ENCODE measurements around the gene UBE2R2. TPM values are rescaled to one million over a fixed set of nuclear protein-coding genes. Genes with fewer than 3 reads are reported as not detected.
"Not testable (repeated sequence)": the region's sequence is repeated elsewhere in the genome, so short reads cannot be mapped to it uniquely, and the experiment has no call there.

Gene UBE2R2
- 34.5 TPM in 2 replicates for total RNA-seq

GRCh38 chr9:33816327-33817252 is at the start of gene UBE2R2:
Gene UBE2R2 (plus strand): TSS chr9:33817160. CDS start chr9:33817758, 598 bp downstream.
- intact Hi-C loops (cut with micrococcal nuclease) = loop anchor here (1.0 to 10.0 kb wide), 17 partner anchors 20 to 1998 kb away; partner anchors contain the start of genes B4GALT1, DCAF12, DNAI1 and DNAJA1

DNA sequence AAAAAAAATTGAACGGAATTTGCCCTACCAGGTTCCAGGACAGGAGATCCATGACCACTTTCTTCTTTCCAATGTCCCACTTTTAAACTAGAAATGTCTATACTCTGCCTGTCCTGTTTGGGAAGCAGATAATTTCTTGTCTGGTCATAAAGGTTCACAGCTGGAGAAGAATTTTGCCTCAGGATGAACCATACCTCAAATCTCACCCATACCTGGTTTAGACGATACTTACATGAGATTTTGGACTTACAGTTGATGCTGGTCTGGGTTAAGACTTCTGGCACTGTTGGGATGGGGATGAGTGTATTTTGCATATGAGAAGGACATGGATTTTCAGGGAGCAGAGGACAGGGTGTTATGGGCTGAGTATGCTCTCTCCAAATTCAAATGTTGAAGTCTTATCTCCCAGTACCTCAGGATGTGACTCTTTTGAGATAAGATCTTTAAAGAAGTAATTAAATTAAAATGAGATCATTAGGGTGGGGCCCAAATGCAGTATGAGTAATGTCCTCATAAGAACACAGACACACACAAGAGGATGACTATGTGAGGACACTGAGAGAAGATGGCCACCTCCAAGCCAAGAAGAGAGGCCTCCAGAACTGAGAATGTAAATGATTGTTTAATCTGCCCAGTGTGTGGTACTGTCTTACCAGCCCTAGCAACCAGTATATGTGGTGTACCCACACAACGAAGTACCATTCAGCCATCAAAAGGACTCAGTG is 46.6 kb upstream of the UBE2R2 start:
- intact Hi-C loops (cut with micrococcal nuclease) = not testable (repeated sequence)

GRCh38 chr9:33773135-33773534 is 43.8 kb upstream of the UBE2R2 start:
- intact Hi-C loops (cut with micrococcal nuclease) = not testable (repeated sequence)

DNA sequence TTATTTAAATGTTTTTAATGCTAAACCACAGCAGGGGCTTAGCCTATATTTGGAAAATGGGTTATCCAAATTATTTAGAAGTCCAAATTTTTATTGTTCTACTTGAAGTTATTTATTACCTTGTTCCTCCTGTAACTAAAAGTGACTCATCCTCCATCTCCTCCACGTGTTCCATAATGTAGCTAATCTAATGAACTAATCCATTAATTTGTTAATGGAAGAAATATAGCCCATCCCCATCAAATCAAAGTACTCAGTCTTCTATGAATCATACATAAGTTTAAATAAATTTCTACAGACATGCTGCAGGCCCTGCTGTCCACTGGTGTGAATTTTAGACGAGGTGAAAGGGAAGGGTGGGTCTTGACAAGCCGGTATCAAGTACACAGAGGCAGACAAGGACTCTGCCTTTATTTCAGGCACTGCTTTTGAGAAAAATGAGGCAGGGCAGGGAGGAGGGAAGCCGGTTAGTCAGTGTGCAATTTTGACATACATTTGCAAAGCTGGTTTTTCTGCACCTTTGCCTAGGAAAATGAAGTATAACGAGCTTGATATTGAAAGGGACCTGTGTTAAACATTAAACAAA is 42.8 kb upstream of the UBE2R2 start:
- intact Hi-C loops (cut with micrococcal nuclease) = not testable (repeated sequence)

DNA sequence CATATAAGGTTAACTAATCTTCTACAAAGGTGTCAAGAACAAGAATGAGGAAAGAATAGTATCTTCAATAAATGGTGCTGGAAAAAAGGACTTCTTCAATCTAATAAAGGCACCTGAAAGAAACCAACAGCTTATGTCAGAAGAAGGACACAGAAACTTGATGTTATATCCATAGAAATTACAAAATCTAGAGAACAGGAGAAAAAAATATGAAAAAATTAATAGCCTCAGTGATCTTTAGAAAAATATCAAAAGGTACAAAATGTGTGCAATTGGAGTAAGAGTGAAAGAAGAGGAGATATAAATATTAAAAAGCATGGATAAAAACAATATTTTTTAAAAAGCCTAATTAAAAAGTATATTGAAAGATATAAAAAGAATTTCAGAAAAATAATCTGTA is 40.4 kb upstream of the UBE2R2 start:
- intact Hi-C loops (cut with micrococcal nuclease) = no loop called here

- intact Hi-C loops (cut with micrococcal nuclease) = loop anchor here (1.0 kb wide), 3 partner anchors 41 to 155 kb away; no protein-coding TSS in a partner anchor
Measured at GRCh38 chr9:33778700-33779351, 38.1 kb upstream of the UBE2R2 start.

DNA sequence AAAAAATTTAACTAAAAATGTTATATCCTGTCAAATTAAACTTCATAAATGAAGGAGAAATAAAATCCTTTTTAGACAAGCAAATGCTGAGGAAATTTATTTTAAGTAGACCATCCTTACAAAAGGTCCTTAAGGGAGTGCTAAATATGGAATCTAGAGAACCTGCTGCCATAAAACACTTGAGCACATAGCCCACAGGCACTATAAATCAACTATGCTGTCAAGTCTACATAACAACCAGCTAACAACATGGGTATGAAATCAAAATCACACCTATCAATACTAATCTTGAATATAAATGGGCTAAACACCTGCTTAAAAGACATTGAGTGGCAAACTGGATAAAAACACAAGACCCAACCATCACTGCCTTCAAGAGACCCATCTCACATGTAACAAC is 36.7 kb upstream of the UBE2R2 start:
- intact Hi-C loops (cut with micrococcal nuclease) = loop anchor here (1.0 kb wide), 1 partner anchor 32 kb away; no protein-coding TSS in a partner anchor

GRCh38 chr9:33781736-33782135 is 35.2 kb upstream of the UBE2R2 start:
- intact Hi-C loops (cut with micrococcal nuclease) = no loop called here

DNA sequence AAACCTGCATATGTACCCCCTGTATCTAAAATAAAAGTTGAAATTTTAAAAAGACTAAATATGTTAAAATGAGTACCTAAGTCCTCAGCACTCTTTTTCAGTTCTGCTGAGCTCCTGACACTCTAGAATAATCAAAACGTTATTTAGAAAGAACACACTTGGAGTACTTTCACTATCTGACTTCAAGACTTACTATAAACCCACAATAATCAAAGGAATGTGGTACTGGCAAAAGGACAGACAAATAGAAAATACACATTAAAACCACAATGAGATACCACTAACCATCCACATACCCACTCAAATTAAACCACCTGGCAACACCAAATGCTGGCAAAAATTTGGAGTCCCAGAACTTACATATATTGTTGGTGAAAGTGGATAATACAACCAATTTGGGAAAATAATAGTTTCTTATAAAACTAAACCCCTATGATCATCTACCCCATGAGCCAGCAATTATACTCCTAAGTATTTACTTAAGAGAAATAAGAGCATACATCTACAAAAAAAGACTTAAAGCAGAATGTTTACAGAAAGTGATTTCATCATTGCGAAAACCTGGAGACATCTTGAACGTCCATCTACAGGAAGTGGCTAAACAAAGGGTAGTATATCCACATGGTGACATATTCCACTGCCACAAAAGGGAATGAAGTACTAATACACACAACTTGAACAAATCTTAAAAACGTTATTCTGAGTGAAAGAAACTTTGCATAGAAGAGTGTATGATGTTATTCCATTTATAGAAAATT is 34.4 kb upstream of the UBE2R2 start:
- intact Hi-C loops (cut with micrococcal nuclease) = no loop called here

- intact Hi-C loops (cut with micrococcal nuclease) = no loop called here
Measured at GRCh38 chr9:33785914-33786313, 31.0 kb upstream of the UBE2R2 start.

GRCh38 chr9:33786681-33787080 is 30.3 kb upstream of the UBE2R2 start:
- intact Hi-C loops (cut with micrococcal nuclease) = no loop called here

DNA sequence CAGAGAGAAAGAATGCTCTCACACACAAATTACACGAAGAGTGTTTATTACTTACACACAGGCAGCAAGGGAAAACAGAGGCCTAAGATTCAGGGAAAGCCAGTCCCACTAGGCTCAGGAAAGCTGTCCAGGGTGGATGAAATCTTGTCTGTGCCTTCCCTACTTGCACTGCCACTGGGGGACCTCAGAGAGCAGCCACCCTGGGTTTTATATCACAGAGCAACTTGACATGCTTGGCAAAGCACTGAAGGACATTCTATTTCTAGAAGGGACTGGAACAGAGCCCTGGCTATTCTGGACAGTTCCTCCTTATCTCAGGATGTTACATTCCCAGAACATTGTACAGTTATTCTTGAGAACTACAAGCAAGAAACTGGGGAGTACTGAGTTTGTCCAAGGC is 29.1 kb upstream of the UBE2R2 start:
- intact Hi-C loops (cut with micrococcal nuclease) = no loop called here

- intact Hi-C loops (cut with micrococcal nuclease) = not testable (repeated sequence)
Measured at GRCh38 chr9:33789429-33789828, 27.5 kb upstream of the UBE2R2 start.

DNA sequence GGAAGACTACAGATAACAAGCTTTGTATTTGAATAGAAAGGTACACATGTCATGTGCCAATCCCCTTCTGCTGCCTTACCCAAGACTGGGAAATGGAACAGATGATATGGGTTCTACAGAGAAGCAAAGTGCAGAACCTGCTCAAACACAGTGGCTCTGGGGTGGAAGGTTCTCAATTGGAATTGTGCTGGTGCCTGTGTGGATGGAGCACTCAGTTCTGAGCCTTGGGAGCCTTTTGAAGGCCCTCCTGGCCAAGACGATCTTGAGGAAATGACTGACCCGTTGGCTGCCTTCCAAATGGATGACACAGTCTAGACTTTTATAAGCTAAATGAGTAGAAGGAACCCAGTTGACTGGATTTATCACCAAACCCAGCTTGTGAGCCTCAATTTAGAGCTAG is 25.8 kb upstream of the UBE2R2 start:
- intact Hi-C loops (cut with micrococcal nuclease) = no loop called here

- intact Hi-C loops (cut with micrococcal nuclease) = not testable (repeated sequence)
Measured at GRCh38 chr9:33793496-33793895, 23.5 kb upstream of the UBE2R2 start.

DNA sequence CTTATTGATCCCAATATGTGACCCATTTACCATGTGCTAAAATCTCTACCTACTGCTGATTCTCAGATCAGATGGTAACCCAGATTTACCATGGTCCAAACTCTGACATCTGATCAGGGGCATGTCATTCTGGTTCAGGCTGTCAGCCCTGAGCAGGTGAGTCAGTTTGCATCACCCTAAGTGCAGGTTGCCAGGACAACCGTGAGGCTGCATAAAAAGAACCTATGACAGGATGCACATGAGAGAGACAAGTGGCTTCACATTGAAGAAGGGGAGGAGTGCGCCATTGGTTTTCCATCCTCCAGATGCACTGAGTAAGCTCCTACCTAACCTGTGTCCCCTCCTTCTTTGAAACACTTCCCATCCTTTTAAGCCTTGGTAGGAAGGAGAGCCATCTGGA is 22.4 kb upstream of the UBE2R2 start:
- intact Hi-C loops (cut with micrococcal nuclease) = no loop called here

DNA sequence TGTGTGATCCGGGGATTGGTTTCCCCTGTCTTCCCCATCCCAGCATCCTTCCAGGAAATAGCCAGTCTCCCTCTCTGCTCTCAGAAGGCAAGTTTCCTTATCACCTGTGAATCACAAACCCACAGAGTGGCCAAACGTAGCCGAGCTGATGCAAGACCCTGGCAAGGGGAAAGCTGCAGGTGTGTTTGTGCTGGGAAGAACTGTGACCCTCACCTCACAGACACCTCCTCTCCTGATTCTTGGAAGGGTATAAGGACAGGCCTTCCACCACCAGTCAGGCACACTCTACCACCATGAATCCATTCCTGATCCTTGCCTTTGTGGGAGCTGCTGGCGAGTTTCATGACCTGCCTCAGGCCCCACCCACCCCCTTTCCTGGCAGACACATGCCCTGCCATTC is 21.7 kb upstream of the UBE2R2 start, which contains the start of gene PRSS3:
Gene PRSS3, plus strand, starts transcription at position 281 of the 400 bp plus-strand sequence. Its CDS starts 13 bp downstream, at position 294.
- intact Hi-C loops (cut with micrococcal nuclease) = no loop called here

DNA sequence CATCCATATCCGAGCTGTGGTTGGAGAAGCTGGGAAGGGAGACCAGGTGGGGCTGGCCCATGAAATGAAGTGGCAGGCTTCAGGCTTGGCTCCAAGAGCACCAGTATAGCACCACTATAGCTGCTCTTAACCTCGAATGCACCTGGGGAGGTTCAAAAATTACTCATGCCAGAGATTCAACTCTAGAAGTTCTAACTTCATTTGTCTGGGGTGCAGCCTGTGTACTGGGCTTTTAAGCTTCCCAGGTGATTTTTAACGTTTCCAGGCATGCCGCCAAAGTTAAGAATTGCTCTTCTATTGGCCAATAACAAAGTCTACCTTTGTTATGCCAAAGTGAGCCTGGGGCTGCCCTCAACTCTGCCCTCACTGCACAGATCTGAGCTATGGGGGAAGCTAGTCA is 21.1 kb upstream of the UBE2R2 start:
- intact Hi-C loops (cut with micrococcal nuclease) = no loop called here

DNA sequence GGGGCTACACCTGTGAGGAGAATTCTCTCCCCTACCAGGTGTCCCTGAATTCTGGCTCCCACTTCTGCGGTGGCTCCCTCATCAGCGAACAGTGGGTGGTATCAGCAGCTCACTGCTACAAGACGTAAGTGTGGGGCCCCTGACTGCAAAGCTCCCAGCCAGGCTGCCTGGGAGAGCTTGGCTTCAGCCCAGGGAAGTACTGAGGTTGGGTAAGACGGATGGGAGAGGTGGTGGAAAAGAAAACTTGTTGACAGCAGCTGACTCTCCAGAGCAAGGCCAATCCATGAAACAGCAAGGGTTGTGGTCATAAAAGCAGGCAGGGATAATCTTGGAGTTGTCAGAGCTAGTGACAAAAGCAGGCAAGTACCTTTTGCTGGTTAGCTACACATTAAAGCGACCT is 20.3 kb upstream of the UBE2R2 start:
- intact Hi-C loops (cut with micrococcal nuclease) = not testable (repeated sequence)

GRCh38 chr9:33797837-33798236 is 19.1 kb upstream of the UBE2R2 start:
- intact Hi-C loops (cut with micrococcal nuclease) = no loop called here
